ENCODE data around the gene ITGB1BP1. TPM values are rescaled to one million over a fixed set of nuclear protein-coding genes. Genes with fewer than 3 reads are reported as not detected.
A peak's percentile ranks its signal among the peaks of the same experiment; 100 is the strongest.

The ITGB1BP1 gene
- total RNA-seq, 1 donor from 2014 or later: 59.3 TPM

DNA sequence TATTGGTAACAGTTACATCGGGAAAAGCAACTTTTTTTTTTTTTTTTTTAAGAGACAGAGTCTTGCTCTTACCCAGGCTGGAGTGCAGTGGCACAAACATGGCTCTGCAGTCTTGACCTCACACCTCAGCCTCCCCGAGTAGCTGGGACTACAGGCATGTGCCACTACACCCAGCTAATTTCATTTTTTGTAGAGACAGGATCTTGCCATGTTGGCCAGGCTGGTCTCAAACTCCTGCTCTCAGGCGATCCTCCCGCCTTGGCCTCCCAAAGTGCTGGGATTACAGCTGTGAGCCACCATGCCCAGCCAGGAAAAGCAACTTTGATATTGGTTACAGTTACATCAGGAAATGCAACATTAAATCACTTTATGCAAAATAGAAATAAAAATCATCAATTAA lies 4.6 kb downstream of the ITGB1BP1 start:
- H3K27me3 Mint-ChIP-seq (ENCODE audit: low read depth): no peaks in the 10 kb centered on the region
- no peak for DNase-seq (ENCODE audit: low read depth, low spot score)
- TF ChIP-seq, protein P1, sequence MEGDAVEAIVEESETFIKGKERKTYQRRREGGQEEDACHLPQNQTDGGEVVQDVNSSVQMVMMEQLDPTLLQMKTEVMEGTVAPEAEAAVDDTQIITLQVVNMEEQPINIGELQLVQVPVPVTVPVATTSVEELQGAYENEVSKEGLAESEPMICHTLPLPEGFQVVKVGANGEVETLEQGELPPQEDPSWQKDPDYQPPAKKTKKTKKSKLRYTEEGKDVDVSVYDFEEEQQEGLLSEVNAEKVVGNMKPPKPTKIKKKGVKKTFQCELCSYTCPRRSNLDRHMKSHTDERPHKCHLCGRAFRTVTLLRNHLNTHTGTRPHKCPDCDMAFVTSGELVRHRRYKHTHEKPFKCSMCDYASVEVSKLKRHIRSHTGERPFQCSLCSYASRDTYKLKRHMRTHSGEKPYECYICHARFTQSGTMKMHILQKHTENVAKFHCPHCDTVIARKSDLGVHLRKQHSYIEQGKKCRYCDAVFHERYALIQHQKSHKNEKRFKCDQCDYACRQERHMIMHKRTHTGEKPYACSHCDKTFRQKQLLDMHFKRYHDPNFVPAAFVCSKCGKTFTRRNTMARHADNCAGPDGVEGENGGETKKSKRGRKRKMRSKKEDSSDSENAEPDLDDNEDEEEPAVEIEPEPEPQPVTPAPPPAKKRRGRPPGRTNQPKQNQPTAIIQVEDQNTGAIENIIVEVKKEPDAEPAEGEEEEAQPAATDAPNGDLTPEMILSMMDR (conservative IDR thresholded peaks at IDR 0.05): no peak
- no peak overlapping the region for H3K27ac Mint-ChIP-seq (ENCODE audit: unreplicated experiment)
- H3K36me3 Mint-ChIP-seq (ENCODE audit: low read depth): peaks cover 2% of the 10 kb centered on the region
- H3K4me3 Mint-ChIP-seq: peak overlapping the region; percentile 27
- H3K4me1 Mint-ChIP-seq: peaks cover 22% of the 10 kb centered on the region
- H3K9me3 Mint-ChIP-seq: no peaks in the 10 kb centered on the region

DNA sequence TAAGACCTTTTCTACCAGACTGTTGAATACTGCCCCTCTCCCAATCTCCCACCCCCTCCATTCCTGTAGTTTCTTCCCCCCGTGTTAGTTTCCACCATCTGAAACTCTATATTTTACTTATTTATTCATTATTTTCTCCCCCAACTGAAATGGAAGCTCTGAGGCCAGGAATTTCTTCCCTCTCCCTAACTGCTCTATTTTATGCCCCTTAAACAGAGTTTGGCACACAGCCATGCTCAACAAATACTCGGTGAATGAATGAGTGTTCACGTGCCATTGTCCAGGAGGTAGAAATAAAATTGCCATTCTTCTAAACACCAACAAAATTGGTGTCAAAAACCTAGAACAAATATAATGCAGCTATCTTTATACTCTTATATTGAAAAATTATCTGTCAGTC lies 5.6 kb downstream of the ITGB1BP1 start:
- peaks cover 5% of the 10 kb centered on the region for H3K36me3 Mint-ChIP-seq (ENCODE audit: low read depth)
- no peaks in the 10 kb centered on the region for H3K9me3 Mint-ChIP-seq
- TF ChIP-seq, protein P1 (conservative IDR thresholded peaks at IDR 0.05): no peak
- no peaks in the 10 kb centered on the region for H3K27me3 Mint-ChIP-seq (ENCODE audit: low read depth)
- H3K27ac Mint-ChIP-seq (ENCODE audit: unreplicated experiment): no peak overlapping the region
- no peak for DNase-seq (ENCODE audit: low read depth, low spot score)
- no peak overlapping the region for H3K4me3 Mint-ChIP-seq
- peaks cover 22% of the 10 kb centered on the region for H3K4me1 Mint-ChIP-seq

DNA sequence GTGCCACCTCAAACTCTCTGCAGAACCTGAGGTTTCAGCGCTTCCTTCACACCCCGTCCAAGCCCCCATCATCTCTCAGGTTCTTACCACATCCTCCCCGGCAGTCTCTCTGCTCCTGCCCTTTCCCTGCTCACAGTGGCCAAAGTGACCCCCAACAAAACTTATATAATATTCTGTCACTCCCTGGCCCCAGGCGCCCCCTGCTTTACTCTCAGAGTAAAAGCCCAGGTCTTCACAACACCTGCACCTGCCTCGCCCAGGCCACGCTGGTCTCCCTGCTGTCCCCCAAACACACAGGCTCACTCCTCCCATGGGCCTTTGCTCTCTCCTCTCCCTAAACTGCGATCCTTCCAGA lies 6.4 kb downstream of the ITGB1BP1 start:
- Mint-ChIP-seq H3K4me3 (no peak overlapping the region), H3K4me1 (peaks cover 15% of the 10 kb centered on the region), H3K36me3 (ENCODE audit: low read depth) (peaks cover 7% of the 10 kb centered on the region), H3K9me3 (no peaks in the 10 kb centered on the region), H3K27me3 (ENCODE audit: low read depth) (no peaks in the 10 kb centered on the region), H3K27ac (ENCODE audit: unreplicated experiment) (peak overlapping the region; percentile 62)
- TF ChIP-seq, protein P1 (conservative IDR thresholded peaks at IDR 0.05): no peak
- no peak for DNase-seq (ENCODE audit: low read depth, low spot score)

DNA sequence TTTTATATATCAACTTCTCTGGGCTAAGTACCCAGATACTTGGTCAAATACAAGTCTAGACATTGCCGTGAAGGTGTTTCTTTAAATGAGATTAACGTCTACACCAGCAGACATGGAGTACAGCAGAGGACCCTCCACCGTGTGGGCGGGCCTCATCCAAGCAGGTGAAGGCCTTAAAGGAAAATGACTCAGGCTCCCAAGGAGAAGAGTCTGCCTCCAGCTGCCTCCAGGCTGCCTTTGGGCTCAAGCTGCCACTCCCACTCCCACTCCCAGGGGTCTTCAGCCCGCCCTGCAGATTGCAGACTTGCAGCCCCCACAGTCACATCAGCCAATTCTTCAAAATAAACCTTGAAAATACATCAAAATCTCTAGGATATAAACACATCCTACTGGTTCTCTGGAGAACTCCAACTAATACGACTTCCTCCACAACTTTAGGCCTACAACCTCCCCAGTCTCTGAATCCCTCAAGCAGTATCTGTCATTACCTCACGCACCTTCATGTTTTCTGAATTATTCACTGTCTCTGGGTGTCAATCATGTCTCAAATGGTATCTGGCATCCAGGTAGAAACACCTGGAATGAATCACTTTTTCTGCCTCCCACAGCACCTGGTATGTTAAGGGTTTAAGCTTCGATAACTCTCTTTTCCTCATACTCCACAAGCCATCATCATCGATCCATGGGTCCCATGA lies 6.9 kb downstream of the ITGB1BP1 start:
- Mint-ChIP-seq H3K27me3 (ENCODE audit: low read depth) (no peaks in the 10 kb centered on the region), H3K4me3 (no peak overlapping the region), H3K27ac (ENCODE audit: unreplicated experiment) (no peak overlapping the region), H3K9me3 (no peaks in the 10 kb centered on the region), H3K36me3 (ENCODE audit: low read depth) (peaks cover 7% of the 10 kb centered on the region), H3K4me1 (peaks cover 11% of the 10 kb centered on the region)
- DNase-seq (ENCODE audit: low read depth, low spot score): no peak
- TF ChIP-seq, protein P1 (conservative IDR thresholded peaks at IDR 0.05): no peak

DNA sequence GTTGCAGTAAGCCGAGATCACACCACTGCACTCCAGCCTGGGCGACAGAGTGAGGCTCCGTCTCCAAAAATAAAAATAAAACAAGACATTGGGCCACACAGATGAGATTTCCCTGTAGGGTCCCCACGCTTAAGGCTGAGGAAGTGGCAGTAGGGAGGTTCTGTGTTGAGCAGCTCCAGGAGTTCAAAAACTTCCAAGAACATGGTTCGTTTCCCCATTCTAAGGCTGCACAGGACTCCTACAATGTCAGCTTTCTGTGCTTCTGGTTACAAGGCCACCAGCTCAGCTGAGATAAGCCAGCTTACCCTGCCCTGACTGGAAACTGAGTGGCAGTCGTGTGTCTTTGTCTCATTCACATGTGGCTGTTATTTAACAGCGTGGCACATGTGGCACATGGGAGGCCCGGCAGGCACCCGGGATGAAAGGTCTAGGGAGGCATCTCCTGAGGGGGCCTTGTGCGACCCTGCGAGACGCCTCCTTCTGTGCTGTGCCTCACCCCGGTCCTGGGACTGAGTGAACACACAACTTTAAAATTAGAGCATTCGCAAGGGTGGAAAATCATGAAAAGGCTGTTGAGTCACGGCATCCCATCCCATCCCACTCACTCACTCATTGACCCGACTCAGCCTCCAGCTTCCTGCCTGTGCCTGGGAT lies 7.7 kb downstream of the ITGB1BP1 start:
- H3K27me3 Mint-ChIP-seq (ENCODE audit: low read depth): no peaks in the 10 kb centered on the region
- no peak for DNase-seq (ENCODE audit: low read depth, low spot score)
- TF ChIP-seq, protein P1 (conservative IDR thresholded peaks at IDR 0.05): no peak
- no peak overlapping the region for H3K27ac Mint-ChIP-seq (ENCODE audit: unreplicated experiment)
- H3K9me3 Mint-ChIP-seq: no peaks in the 10 kb centered on the region
- peaks cover 9% of the 10 kb centered on the region for H3K4me1 Mint-ChIP-seq
- H3K4me3 Mint-ChIP-seq: no peak overlapping the region
- H3K36me3 Mint-ChIP-seq (ENCODE audit: low read depth): peaks cover 7% of the 10 kb centered on the region
